Astrocyte (in vitro differentiated cells and primary cell): ENCODE measurements around the gene CCDC57.

ENCODE experiments used
- CTCF ChIP-seq: IDR thresholded peaks from 2 replicates; pipeline ENCODE4 v1.5.1; 2011; ENCODE audit warnings: low read depth, mild to moderate bottlenecking, inconsistent platforms, low read length, moderate library complexity; ENCODE audit not compliant: insufficient read depth
- EZH2 ChIP-seq: IDR thresholded peaks from 2 replicates; pipeline ENCODE4 v1.6.1; 2012; ENCODE audit warnings: mild to moderate bottlenecking, low read length, inconsistent platforms; ENCODE audit not compliant: insufficient read depth

GRCh38 chr17:82262344-82262743, 49.7 kb upstream of the CCDC57 start:
- no peak for TF ChIP-seq EZH2
- TF ChIP-seq CTCF = no peak
